ENCODE data around the gene FBXO5. TPM values are rescaled to one million over a fixed set of nuclear protein-coding genes. Genes with fewer than 3 reads are reported as not detected.

FBXO5 gene
- polyA plus RNA-seq, 1 of the 3 experiments (the other 2 are of a cell fraction) = 12.5 TPM

DNA sequence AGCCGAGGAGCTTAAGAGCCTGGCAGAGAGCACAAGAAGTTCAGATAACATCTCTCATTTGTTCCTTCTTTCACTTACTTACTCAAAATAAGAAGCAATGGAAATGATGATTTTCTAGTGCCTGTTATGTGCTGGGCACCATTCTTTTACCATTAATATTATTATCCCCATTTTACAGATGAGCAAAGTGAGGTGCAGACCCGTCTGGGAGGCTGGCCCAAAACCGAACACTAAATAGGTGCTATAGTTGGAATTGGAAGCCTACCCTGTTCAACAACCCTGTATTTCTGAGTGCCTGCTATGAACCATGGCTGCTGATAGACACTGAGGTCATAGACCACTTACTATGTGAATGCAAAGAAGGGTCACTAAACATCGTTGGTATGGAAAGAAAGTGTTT is 44.6 kb upstream of the FBXO5 start:
- Histone ChIP-seq H3K4me3 (ENCODE audit: low read depth in 2 of 2, low read length in 1 of 2) (no peak overlapping the region), H3K9me3 (no peaks in the 10 kb centered on the region), H3K4me2 (no peak overlapping the region), H2AFZ (ENCODE audit: low read depth) (no peak overlapping the region), H3K4me1 (ENCODE audit: control insufficient read depth in 1 of 2, insufficient read depth in 2 of 2, low read depth in 1 of 2, low read length in 1 of 2) (no peaks in the 10 kb centered on the region; a peak in 1 of 4 replicates), H3K36me3 (replicated peaks in 1 of 2; ENCODE audit: control insufficient read depth in 1 of 2, insufficient read depth in 2 of 2, low read length in 1 of 2) (peaks cover 0 to 3% of the 10 kb centered on the region in 2 experiments), H3K27me3 (ENCODE audit: insufficient read depth) (no peaks in the 10 kb centered on the region), H3F3A (replicated peaks; ENCODE audit: insufficient read depth) (peaks cover 9% of the 10 kb centered on the region), H3K27ac (ENCODE audit: low read depth in 2 of 2, low read length in 1 of 2) (no peak overlapping the region), H3K9me2 (no peaks in the 10 kb centered on the region), H3K79me2 (ENCODE audit: insufficient read depth) (no peaks in the 10 kb centered on the region), H4K20me1 (ENCODE audit: insufficient read depth) (no peaks in the 10 kb centered on the region), H3K9ac (no peak overlapping the region)
- DNase-seq = no peak
- POLR2A ChIA-PET = no interaction called here
- TF ChIP-seq FOXM1 (IDR thresholded peaks at IDR 0.05; ENCODE audit: low read depth) = no peak
- TF ChIP-seq FOSL2 (IDR thresholded peaks at IDR 0.05; ENCODE audit: borderline replicate concordance, low read depth) = no peak
- no peak for TF ChIP-seq NFIC (IDR thresholded peaks at IDR 0.05; ENCODE audit: borderline replicate concordance)
- TF ChIP-seq GATA2 (CRISPR knock-in tag; IDR thresholded peaks at IDR 0.05) = no peak
- no peak for TF ChIP-seq RAD21 (IDR thresholded peaks at IDR 0.05; ENCODE audit: low read length)
- TF ChIP-seq ELF1 (IDR thresholded peaks at IDR 0.05) = no peak
- TF ChIP-seq, protein P1, sequence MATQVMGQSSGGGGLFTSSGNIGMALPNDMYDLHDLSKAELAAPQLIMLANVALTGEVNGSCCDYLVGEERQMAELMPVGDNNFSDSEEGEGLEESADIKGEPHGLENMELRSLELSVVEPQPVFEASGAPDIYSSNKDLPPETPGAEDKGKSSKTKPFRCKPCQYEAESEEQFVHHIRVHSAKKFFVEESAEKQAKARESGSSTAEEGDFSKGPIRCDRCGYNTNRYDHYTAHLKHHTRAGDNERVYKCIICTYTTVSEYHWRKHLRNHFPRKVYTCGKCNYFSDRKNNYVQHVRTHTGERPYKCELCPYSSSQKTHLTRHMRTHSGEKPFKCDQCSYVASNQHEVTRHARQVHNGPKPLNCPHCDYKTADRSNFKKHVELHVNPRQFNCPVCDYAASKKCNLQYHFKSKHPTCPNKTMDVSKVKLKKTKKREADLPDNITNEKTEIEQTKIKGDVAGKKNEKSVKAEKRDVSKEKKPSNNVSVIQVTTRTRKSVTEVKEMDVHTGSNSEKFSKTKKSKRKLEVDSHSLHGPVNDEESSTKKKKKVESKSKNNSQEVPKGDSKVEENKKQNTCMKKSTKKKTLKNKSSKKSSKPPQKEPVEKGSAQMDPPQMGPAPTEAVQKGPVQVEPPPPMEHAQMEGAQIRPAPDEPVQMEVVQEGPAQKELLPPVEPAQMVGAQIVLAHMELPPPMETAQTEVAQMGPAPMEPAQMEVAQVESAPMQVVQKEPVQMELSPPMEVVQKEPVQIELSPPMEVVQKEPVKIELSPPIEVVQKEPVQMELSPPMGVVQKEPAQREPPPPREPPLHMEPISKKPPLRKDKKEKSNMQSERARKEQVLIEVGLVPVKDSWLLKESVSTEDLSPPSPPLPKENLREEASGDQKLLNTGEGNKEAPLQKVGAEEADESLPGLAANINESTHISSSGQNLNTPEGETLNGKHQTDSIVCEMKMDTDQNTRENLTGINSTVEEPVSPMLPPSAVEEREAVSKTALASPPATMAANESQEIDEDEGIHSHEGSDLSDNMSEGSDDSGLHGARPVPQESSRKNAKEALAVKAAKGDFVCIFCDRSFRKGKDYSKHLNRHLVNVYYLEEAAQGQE (IDR thresholded peaks at IDR 0.05; ENCODE audit: low read depth, low read length) = no peak
- no peak for TF ChIP-seq RXRA (IDR thresholded peaks at IDR 0.05; ENCODE audit: borderline replicate concordance, low read depth)
- no peak for TF ChIP-seq JUND (IDR thresholded peaks at IDR 0.05)
- no peak for TF ChIP-seq CHD2 (IDR thresholded peaks at IDR 0.05; ENCODE audit: low read length, partially characterized antibody)
- TF ChIP-seq TEAD4 (IDR thresholded peaks at IDR 0.05; ENCODE audit: borderline replicate concordance, insufficient read depth) = no peak
- TF ChIP-seq, protein P2, sequence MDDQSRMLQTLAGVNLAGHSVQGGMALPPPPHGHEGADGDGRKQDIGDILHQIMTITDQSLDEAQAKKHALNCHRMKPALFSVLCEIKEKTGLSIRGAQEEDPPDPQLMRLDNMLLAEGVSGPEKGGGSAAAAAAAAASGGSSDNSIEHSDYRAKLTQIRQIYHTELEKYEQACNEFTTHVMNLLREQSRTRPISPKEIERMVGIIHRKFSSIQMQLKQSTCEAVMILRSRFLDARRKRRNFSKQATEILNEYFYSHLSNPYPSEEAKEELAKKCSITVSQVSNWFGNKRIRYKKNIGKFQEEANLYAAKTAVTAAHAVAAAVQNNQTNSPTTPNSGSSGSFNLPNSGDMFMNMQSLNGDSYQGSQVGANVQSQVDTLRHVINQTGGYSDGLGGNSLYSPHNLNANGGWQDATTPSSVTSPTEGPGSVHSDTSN (IDR thresholded peaks at IDR 0.05) = no peak
- no peak for TF ChIP-seq SMC3 (IDR thresholded peaks at IDR 0.05; ENCODE audit: low read depth, low read length)
- TF ChIP-seq SIN3A (IDR thresholded peaks at IDR 0.05; ENCODE audit: borderline replicate concordance, low read depth, low read length) = no peak
- no peak for TF ChIP-seq MXI1 (IDR thresholded peaks at IDR 0.05; ENCODE audit: low read depth, low read length)
- no peak for TF ChIP-seq GABPA (IDR thresholded peaks at IDR 0.05; ENCODE audit: low read depth)
- no peak for TF ChIP-seq TCF12 (IDR thresholded peaks at IDR 0.05)
- TF ChIP-seq YY1 (IDR thresholded peaks at IDR 0.05; ENCODE audit: low read depth) = no peak
- CTCF ChIA-PET = interaction anchor here (0.7 kb wide), 1 partner anchor 1012 kb away, joined by 3 read pairs; the partner anchor contains the start of gene OPRM1
- 92% methylated on average over 4 of the region's 4 CpGs for WGBS (ENCODE audit: low lambda C conversion rate)
